Measurements from ENCODE around the gene GYG1.

Gene GYG1

DNA sequence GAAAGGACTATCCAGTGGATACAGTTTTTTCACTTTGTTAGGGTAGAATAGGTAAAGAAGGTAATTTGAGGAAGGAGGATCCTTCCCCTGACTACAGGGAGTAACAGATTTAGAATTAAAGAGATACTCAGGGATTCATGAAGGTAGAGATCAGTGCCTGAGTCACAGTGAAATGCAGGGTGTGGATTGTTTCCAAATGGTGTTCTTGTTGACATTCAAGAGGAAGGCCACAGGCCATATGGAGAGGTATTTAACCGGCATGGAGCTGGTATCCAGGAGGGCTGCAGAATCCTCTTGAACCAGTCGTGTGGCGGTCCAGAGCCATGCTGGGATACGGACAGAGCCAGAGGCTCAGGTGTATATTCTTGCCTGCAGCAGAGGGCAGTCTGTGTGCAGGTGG, 28.2 kb downstream of the GYG1 start:
- no peak for DNase-seq

- DNase-seq, result no peak
These were observed 29.0 kb downstream of the GYG1 start for GRCh38 chr3:149020196-149020838.

DNA sequence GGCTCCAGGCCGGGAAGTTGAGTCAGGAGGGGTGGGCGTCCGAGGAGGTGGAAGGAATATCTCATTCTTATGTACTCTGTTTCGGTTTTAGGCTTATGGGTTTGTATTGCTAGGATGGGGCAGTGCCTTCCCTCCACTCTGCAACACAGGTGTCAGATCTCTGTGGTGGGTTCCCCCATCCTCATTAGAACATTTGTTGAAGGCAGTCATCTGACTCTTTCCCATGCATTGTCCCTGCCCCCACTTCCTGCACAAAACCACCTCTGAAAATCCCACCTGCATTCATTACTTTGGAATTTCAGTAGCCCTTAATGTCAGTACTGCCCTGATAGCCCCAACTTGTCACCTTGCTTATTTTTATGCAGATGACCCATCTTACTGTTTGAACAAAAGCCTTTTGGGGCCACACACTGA, 29.5 kb downstream of the GYG1 start:
- DNase-seq, result no peak

DNA sequence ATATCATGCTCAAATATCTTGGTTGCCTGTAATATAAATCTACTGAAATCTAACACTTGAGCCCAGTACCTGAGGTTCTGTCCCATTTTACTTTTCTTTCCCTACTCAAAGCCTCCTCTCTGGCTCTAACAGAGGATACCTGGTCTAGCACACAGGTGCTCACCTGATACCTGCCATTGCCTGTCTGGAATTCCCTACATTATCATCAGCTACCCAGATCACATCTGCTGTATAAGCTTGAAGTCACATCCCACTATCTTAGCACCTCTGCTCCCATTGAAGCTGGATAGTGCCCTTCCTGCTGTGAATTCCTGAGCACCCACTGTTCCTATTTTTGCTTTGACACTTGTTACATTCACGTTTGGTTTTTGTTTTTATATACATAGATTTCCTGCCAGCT, 30.5 kb downstream of the GYG1 start:
- DNase-seq, result no peak

GRCh38 chr3:149023951-149024350, 32.6 kb downstream of the GYG1 start:
- DNase-seq, result no peak

DNA sequence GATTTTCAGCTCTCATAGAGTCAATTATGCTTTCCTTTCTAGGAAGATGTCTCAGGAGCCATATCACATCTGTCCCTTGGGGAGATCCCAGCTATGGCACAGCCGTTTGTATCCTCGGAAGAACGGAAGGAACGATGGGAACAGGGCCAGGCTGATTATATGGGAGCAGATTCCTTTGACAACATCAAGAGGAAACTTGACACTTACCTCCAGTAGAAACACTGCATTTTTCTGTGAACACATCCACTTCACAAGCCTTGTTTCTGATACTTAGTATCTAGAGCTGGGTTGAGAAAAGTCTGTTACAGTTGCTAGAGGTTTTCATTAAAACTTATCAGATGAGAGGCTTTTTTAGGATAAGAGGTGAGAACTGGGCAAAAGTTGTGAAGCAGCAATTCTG, 35.4 kb downstream of the GYG1 start:
- no peak for DNase-seq

- no peak for DNase-seq
These were observed 39.8 kb downstream of the GYG1 start for GRCh38 chr3:149031096-149031495.

DNA sequence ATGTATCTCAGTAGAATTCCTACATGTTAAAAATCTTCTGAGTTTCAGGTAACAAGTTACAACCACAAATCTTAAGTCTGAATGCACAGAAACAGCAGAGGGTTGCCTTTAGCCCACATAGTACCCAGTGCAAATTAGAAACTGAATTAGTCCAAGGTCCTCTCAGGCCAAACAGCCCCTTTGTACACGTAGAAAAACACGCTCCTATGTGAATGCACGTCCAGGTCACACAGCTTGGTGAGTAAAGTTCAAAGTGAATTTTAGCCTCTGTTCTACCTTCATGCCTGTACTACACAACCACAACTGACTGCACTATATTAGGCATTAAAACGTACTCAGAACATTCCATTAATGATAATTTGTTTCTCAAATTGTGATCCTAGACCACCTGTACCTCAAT, 46.3 kb downstream of the GYG1 start:
- no peak for DNase-seq

- no peak for DNase-seq
These were observed 47.0 kb downstream of the GYG1 start for GRCh38 chr3:149038322-149038721.

DNA sequence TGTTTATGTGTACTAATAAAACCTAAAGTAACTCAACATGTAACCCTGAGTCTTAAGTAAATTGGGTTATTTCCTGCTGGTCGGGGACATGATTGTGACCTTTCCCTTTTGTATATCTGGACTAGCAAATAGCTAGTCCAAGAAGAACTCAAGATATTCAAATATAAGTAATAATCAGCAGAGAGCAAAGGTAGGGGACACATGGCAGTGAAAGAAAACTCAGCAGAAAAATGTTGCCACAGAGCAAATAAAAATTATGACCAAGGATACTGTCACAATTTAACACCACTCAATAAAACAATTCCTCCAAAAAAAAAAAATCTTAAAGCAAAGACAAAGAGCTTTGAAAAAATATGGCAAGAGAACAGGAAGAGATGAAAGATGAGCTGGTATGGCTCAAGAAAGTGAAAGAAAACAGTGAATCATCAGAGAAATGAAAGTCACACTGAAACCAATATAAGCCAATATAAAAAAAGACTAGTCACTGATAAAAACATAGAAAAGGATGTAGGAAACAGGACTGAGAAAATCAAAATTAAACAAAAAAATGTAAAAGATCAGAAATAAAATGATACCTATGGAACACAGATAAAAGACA, 51.5 kb downstream of the GYG1 start:
- DNase-seq, result no peak

DNA sequence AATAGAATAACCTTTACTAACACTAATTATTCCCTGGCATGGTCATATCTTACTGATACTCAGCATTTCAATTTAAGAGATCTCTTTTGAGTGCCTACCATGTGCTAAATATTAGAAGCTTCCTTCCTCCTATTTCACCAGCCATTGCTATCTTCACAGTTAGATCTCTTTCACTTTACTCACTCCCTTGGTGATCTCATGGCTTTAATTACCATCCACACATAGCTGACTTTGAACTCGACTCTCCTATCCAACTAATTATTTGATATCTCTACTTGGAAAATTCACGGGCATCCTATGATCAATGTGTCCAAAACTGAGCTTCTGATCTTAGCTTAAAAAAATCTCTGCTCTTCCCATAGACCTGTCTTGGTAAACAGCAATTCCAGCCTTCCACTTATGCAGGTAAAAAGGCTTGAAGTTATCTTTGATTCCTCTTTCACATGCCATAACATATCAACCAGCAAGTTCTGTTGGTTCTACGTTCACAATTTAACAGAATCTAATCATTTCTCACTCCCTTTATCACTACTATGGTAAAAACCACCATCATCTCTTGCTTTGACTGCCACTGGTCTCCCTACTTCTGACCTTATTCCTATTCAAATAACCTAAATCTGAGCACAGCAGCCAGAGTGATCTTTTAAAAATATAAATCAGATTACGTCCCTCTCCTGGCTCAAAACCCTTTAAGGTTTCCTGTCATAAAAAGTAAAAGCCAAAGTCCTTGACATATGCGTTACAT, 53.2 kb downstream of the GYG1 start:
- DNase-seq, result no peak

DNA sequence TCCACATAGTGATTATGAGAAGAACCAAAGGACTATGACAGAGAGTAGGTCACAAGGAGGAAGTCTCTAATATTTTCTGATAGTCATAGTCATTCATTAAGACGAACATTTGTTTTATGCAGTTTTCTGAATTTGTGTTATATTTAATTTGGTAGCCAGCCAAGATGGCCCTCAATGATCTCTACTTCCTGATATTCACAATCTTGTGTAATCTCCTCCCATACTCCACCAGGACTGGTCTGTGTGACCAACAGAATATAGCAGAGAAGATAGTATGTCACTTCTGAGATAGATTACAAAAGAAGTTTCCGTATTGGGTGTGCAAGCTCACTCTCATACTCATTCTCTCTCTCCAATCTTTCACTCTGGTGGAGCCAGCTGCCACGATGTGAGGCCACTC, 64.2 kb downstream of the GYG1 start:
- no peak for DNase-seq

DNA sequence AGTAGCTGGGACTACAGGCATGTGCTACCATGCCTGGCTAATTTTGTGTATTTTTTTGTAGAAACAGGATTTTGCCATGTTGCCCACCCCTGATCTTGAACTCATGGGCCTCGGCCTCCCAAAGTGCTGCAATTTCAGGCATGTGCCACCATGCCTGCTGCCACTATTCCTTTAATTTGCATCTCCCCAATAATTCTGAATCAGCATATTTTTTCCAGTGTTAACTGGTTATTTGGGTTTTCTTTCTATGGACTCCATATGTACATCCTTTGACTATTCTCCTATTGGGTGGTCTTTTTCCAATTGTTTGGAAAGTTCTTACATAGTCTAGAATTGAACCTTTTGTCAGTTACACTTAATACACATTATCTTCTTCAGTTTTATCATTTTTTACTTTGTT, 66.9 kb downstream of the GYG1 start:
- no peak for DNase-seq

GRCh38 chr3:149058602-149059001, 67.3 kb downstream of the GYG1 start:
- DNase-seq, result no peak

DNA sequence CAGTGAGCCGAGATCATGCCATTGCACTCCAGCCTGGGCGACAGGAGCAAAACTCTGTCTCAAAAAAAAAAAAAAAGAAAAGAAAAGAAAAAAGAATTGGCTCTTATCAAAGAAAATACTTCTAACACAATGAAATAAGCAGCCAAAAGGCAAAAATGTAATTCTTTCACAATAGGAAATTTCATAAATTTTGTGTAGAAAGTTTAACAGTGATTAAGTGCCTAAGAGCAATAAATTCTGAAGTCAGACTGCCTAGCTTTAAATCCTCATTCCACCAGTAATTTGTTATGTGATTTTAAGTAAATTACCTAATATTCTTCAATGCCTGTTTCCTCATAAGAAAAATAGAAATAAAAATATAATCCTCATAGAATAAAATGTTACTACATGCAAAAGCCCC, 70.4 kb downstream of the GYG1 start:
- DNase-seq, result no peak

DNA sequence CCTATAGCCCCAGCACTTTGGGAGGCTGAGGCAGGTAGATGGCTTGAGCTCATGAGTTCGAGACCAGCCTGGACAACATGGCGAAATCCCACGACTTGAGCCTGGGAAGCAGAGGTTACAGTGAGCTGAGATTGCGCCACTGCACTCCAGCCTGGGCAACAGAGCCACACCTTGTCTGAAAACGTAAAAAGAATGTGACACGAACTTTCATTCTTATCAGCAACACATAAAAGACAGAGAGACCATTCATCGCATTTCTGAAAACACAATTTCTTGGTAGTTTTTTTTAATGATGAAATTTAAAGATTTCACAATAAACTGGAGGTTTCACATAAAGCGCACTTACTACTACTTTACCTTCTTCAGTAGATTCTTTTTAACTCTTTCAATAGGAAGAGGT, 76.5 kb downstream of the GYG1 start:
- DNase-seq, result no peak

Data from activated gamma-delta T cell treated with Interleukin-2 at 50 U/mL for 16 hours (primary cell).